Prostate gland (tissue), 2 donors: Measurements from ENCODE around the gene HDHD2. TPM values are rescaled to one million over a fixed set of nuclear protein-coding genes. Genes with fewer than 3 reads are reported as not detected.
"Not testable (repeated sequence)": the region's sequence is repeated elsewhere in the genome, so short reads cannot be mapped to it uniquely, and the experiment has no call there.

Experiments
- DNase-seq: peaks from one replicate; pipeline ENCODE4 v3.0.0-alpha.2; 2019; ENCODE audit warnings: low spot score
- H3K27ac ChIP-seq, 2 donors: fragments of 200-600 bp; sonication (generic); 2 replicates each; pipeline ENCODE4 v1.5.1; 2017 to 2019
- H3K27me3 ChIP-seq: fragments of 200-600 bp; sonication (generic); replicated peaks from 2 replicates; pipeline ENCODE4 v1.5.1; 2019; ENCODE audit not compliant: insufficient read depth
- H3K36me3 ChIP-seq, 2 donors: fragments of 200-600 bp; sonication (generic); 1 replicate in 1 of 2; 2 replicates in 1 of 2; pipeline versions ENCODE4 v1.5.1 to v1.8.1; 2017 to 2019
- H3K4me1 ChIP-seq: fragments of 200-600 bp; sonication (generic); replicated peaks from 2 replicates; pipeline ENCODE4 v1.5.1; 2019
- H3K4me3 ChIP-seq, 2 donors: fragments of 200-600 bp; sonication (generic); 2 replicates each; pipeline ENCODE4 v1.5.1; 2017 to 2019
- H3K9me3 ChIP-seq: fragments of 200-600 bp; sonication (generic); 2 replicates; pipeline ENCODE4 v1.5.1; 2017
- CTCF ChIP-seq, 4 experiments: fragments of 200-600 bp in 2 of 4; fragments of 450-650 bp in 2 of 4; sonication (generic) in 2 of 4; IDR thresholded peaks; 1 replicate in 3 of 4; 2 replicates in 1 of 4; pipeline ENCODE4 v1.5.1; 2016 to 2019; ENCODE audit warnings: antibody characterized with exemption in 4 of 4, mild to moderate bottlenecking in 2 of 4, moderate library complexity in 2 of 4
- POLR2A ChIP-seq: fragments of 450-650 bp; IDR thresholded peaks from one replicate; pipeline ENCODE4 v1.6.1; 2016; ENCODE audit warnings: antibody characterized with exemption, mild to moderate bottlenecking
- POLR2AphosphoS5 ChIP-seq: sonication (generic); formaldehyde crosslinking; IDR thresholded peaks from one replicate; pipeline ENCODE4 v1.6.1; 2017; ENCODE audit warnings: antibody characterized with exemption
- WGBS: methylation state at CpG from one replicate; pipeline ENCODE4 v1.1.5; 2018; 5-methylcytosine and 5-hydroxymethylcytosine counted together
- intact Hi-C: fragments of 100-400 bp; cut with DNase I; formaldehyde crosslinking; loops from one replicate; pipeline ENCODE4 v1.14.2; 2022
- total RNA-seq, 2 donors: library from RNA; depleted of rRNA; stranded (reverse); fragments of >200 nt; gene quantifications; one replicate each; pipeline ENCODE4 v1.1.0, GENCODE V29; 2016

HDHD2 gene
- total RNA-seq, 2 donors from 2014 or later, result 37.3 to 56.3 TPM

- WGBS, result 93% methylated on average over 5 of the region's 5 CpGs
- Histone ChIP-seq H3K9me3 (no peaks in the 10 kb centered on the region), H3K4me1 (no peaks in the 10 kb centered on the region), H3K27me3 (no peaks in the 10 kb centered on the region), H3K27ac (no peak overlapping the region), H3K36me3 (no peaks in the 10 kb centered on the region), H3K4me3 (no peak overlapping the region)
- no peak for DNase-seq
- TF ChIP-seq POLR2A, result no peak
- no peak for TF ChIP-seq POLR2AphosphoS5
- TF ChIP-seq CTCF (IDR thresholded peaks at IDR 0.05), result no peak
- intact Hi-C loops, result no loop called here
These were observed 12.9 kb upstream of the HDHD2 start for GRCh38 chr18:47163241-47163640.

GRCh38 chr18:47160256-47160655, 10.0 kb upstream of the HDHD2 start:
- Histone ChIP-seq H3K9me3 (no peaks in the 10 kb centered on the region), H3K4me1 (no peaks in the 10 kb centered on the region), H3K27ac (no peak overlapping the region), H3K4me3 (no peak overlapping the region), H3K36me3 (no peaks in the 10 kb centered on the region), H3K27me3 (no peaks in the 10 kb centered on the region)
- 91% methylated on average over 5 of the region's 5 CpGs for WGBS
- intact Hi-C loops, result no loop called here
- DNase-seq, result no peak
- TF ChIP-seq POLR2AphosphoS5, result no peak
- no peak for TF ChIP-seq CTCF (IDR thresholded peaks at IDR 0.05)
- TF ChIP-seq POLR2A, result no peak

- H3K9me3 ChIP-seq, intact Hi-C loops, H3K4me3 ChIP-seq, H3K27me3 ChIP-seq, DNase-seq, H3K36me3 ChIP-seq, H3K27ac ChIP-seq, H3K4me1 ChIP-seq: not testable (repeated sequence)
- 93% methylated on average over 16 of the region's 16 CpGs for WGBS
These were observed 8.1 kb upstream of the HDHD2 start for GRCh38 chr18:47158404-47158803.

- TF ChIP-seq POLR2AphosphoS5 (no peak), CTCF (IDR thresholded peaks at IDR 0.05) (no peak), POLR2A (no peak)
- no peak for DNase-seq
- peaks cover 0 to 3% of the 10 kb centered on the region in 2 donors for H3K36me3 ChIP-seq
- H3K4me3 ChIP-seq, result no peak overlapping the region
- H3K4me1 ChIP-seq, result peaks cover 3% of the 10 kb centered on the region
- H3K9me3 ChIP-seq, result no peaks in the 10 kb centered on the region
- no peak overlapping the region for H3K27ac ChIP-seq
- no peaks in the 10 kb centered on the region for H3K27me3 ChIP-seq
- intact Hi-C loops, result loop anchor here (2.0 kb wide), 1 partner anchor 25 kb away; the partner anchor contains the start of gene IER3IP1
These were observed 1.1 kb upstream of the HDHD2 start for GRCh38 chr18:47151439-47151838.

GRCh38 chr18:47150824-47151366, 595 bp upstream of the HDHD2 start:
- 7% methylated on average over 13 of the region's 13 CpGs for WGBS
- peaks cover 0 to 3% of the 10 kb centered on the region in 2 donors for H3K36me3 ChIP-seq
- DNase-seq, result no peak
- peak overlapping the region; percentile 86 to 88 for H3K27ac ChIP-seq
- peak overlapping the region; percentile 67 to 77 for H3K4me3 ChIP-seq
- TF ChIP-seq POLR2AphosphoS5, result no peak
- no peak for TF ChIP-seq CTCF (IDR thresholded peaks at IDR 0.05)
- no peak for TF ChIP-seq POLR2A
- H3K4me1 ChIP-seq, result peaks cover 3% of the 10 kb centered on the region
- H3K9me3 ChIP-seq, result no peaks in the 10 kb centered on the region
- intact Hi-C loops, result loop anchor here (2.0 kb wide), 1 partner anchor 26 kb away; the partner anchor contains the start of gene IER3IP1
- H3K27me3 ChIP-seq, result no peaks in the 10 kb centered on the region
